ENCODE results near the gene GLRB.
"Not testable (repeated sequence)": the region's sequence is repeated elsewhere in the genome, so short reads cannot be mapped to it uniquely, and the experiment has no call there.

Gene GLRB

GRCh38 chr4:157141976-157142375 lies 66.0 kb downstream of the GLRB start:
- DNase-seq, result no peak

GRCh38 chr4:157143369-157143768 lies 67.4 kb downstream of the GLRB start:
- no peak for DNase-seq

GRCh38 chr4:157151711-157152110 lies 75.8 kb downstream of the GLRB start:
- no peak for DNase-seq

DNA sequence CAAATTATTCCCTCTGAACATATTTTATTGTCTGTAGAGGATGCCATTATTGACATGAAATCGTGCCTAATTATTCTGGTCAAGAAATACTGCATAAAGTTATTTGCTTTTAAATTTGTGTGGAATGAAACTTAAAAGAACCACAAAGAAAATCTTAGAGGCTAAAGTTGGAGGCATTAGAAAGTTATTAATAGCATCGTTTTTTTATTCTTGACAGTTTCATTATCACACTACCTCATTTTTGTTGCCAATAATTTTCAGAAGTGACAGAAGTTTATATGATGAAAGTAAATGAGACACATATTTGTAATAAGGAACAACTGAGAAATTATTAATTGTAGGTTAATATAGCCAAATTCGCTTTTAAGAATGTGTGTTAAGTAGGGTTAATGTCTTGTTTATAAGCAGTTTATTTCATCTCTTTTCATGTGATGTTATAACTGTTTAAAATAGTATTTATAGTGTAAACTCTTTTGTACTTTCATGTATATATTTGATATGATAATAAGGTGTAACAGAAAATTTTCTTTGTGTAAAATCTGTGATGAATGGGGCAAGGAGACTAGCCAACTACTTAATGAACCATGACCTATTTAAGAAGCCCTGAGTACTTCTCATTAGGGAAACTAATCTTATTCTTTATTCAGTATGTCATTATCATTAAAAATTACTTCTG lies 90.1 kb downstream of the GLRB start:
- DNase-seq, result no peak

DNA sequence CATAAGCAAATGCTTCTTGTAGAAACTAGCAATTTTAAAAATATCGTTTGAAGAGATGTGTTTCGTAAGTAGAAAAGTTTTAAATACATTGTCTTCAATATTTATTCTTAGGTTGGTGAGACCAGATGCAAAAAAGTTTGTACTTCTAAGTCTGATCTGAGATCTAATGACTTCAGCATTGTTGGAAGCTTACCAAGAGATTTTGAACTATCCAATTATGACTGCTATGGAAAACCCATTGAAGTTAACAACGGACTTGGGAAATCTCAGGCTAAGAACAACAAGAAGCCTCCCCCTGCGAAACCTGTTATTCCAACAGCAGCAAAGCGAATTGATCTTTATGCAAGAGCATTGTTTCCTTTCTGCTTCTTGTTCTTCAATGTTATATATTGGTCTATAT lies 94.4 kb downstream of the GLRB start:
- no peak for DNase-seq

GRCh38 chr4:157172011-157172410 lies 96.1 kb downstream of the GLRB start:
- no peak for DNase-seq

GRCh38 chr4:157180268-157180667 lies 104.3 kb downstream of the GLRB start:
- not testable (repeated sequence) for DNase-seq

GRCh38 chr4:157184300-157184699 lies 108.3 kb downstream of the GLRB start:
- no peak for DNase-seq

DNA sequence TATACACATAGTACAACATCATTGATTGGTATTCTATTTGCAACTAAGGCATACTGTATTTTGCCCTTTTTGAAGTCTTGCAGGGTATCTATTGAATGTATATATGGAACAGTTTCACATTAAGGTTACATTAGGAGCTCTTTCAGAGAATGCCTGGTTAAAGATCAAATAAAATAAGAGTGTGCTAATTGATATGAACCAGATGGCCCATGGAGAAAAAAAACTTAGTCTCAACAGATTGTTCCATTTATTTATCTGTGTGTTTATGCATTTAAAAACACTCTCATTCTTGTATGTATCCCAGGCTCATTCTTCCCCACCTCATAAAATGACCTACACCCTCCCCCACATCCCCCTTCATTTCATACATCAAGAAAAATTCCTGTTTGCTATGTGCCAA lies 109.4 kb downstream of the GLRB start:
- no peak for DNase-seq

GRCh38 chr4:157195374-157195773 lies 119.4 kb downstream of the GLRB start:
- DNase-seq, result no peak

DNA sequence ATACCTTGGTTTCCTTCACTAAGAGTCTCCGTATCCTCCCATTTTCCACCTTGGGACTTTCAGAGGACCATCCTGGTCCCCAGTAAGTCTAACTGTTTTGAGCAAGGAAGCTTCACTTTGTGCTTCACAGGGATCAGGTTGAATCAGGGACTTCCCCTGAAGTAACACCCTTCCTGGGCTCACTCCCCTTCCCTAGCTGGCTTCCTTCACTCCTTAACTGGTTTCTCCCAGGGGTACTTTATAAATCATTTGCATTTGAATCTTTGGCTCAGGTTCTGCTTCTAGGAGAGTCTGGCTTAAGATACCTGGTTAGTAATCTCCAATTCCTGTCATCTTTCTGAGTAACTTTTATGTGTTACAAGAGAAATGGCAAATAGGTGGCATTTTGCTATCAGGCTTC lies 120.1 kb downstream of the GLRB start:
- DNase-seq, result no peak

DNA sequence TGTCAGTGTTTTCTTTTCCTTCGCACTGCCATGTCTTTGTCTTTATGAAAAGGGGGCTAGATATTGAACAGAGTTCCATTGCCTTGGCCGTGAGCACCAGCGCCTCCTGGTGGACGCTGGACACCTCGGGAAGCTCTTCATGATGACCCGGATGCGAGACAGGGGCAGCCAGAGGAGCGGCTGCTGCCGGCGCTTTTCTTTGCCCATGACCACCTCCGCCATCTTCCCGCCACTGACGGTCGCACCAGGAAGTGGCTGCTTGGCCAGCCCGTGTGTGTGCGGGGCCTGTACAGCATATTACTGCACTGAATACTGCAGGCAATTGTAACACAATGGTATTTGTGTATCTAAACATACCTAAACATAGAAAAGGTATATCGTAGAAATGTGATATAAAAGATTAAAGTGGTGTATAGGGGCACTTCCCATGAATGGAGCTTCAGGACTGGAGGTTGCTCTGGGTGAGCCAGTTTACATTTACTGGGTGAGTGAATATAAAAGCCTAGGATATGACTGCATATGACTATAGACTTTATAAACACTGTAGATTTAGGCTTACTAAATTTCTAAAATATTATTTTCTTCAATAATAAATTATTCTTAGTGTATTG lies 128.8 kb downstream of the GLRB start:
- DNase-seq, result peak; percentile 11

- DNase-seq, result no peak
Measured at GRCh38 chr4:157217708-157218107, 141.8 kb downstream of the GLRB start.

DNA sequence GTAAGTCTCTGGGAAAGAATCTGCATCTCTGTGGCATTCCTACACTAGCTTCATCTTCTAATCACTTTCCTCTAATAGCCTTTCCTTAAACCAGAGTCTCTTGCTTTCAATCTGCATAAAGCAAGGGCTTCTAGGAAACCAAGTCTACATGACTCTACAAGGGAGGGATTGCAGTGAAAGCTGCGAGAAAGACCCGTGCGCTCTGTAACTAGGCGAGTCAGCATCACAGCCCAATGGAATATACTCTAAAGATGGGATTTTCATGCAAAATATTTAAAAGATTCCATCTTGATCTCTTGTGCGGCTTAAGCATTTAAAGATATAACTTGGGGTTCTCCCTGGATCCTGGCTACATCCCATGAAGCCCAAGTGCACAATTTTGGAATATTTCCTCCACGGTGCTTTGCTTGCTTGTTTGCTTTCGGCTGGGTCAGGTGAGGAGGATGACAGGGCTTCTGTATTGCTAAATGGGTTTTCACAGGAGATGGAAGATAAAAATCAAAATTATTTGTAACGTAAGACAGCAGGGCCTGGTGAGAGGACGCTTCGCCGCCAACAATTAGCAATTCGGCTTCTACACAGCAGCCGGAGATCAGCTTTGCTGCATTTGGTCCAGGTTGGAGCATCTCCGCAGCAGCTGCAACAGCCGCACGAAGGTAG lies 143.9 kb downstream of the GLRB start:
- no peak for DNase-seq

DNA sequence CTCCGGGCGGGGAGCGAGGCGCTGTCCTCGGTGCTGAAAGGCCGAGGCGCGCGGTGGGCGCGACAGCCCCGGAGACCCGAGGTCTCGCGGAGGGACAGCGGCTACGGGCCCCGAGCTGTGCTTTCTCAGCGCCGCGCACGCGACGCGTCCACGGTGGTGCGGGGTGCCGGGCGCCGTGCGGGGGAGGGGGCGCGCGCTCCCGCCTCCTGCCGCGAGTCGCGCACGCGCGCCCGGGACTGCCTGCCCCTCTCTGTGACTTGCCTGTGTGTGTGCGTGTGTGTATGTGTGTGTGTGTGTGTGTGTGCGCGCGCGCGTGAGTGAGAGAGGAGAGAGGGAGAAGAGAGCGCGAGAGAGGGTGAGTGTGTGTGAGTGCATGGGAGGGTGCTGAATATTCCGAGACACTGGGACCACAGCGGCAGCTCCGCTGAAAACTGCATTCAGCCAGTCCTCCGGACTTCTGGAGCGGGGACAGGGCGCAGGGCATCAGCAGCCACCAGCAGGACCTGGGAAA lies 144.5 kb downstream of the GLRB start, which contains the start of gene GRIA2:
GRIA2 (plus strand) TSS at position 358 of the 511 bp plus-strand sequence. CDS start 315 bp downstream, outside the sequence.
- no peak for DNase-seq

GRCh38 chr4:157221426-157221894 lies 145.5 kb downstream of the GLRB start:
- DNase-seq, result no peak

Measured in stimulated activated CD4-positive, alpha-beta T cell treated with anti-CD3 and anti-CD28 coated beads, Interleukin-4, amount 100 ng/mL, for 1 hour (primary cell).